Measurements from ENCODE around the gene RNF20.

DNA sequence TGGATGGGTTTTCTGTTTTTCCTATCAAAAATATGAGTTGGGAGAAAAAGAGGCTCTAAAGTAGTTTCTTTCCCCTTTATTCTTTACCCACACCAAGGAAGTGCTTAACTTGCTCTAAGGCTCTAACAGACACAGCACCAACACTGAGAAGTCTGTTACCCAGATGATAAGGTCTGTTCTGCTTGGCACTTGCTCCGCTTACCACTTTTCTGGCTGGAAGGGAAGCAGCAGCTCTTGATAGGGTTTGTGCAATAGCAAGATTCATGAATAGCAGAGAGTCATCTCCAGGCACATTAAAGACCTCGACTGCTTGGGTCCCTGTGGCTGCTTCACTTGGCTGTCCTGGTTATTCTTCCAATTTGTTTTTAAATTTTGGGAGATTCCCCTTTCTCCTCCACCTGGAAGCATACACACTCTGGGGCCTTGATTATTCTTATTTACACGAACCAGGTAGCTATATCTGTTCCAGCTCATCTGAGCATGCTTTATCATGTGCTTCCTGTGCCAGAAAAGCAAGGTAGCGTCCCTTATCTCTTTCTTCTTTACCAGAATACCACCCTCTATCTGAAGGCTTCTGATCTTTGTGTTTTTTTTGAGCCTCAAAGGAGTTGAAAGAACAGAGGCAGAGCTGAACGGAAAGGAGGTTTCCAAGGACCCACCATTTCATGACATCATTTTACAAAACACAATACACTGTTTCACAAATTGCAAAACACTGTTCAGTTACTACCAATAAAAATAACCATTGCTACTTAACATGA lies 36.3 kb downstream of the RNF20 start:
- TF ChIP-seq YY1 (IDR thresholded peaks at IDR 0.05; ENCODE audit: insufficient read depth, insufficient read length), result no peak
- no peak for TF ChIP-seq ZNF274 (IDR thresholded peaks at IDR 0.05; ENCODE audit: low read depth, low read length)
